Measurements from ENCODE around the gene YIPF3.

DNA sequence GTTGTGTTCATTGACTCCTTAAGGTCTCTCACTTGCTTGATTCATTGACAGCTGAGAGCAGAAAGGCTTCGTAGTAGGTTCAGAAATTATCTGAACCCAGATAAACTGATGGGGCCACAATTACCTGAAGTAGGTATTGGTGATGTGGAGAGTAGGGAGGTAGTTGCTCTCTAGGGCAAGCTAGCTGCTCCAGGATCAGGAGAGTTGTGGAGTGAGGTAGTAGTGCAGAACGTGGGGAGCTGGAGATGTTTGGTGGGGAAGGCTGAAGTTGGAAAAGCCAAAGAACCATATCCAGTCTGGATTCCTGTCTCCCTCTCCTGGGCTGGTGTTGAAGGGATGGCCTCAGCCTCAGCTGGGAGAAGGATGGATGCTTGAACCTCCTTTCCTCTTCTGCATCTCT is 23.5 kb downstream of the YIPF3 start:
- TF ChIP-seq EZH2 (IDR thresholded peaks at IDR 0.05; ENCODE audit: borderline replicate concordance, insufficient read depth, low read depth, low read length, poor library complexity, severe bottlenecking): no peak
- TF ChIP-seq, protein P1, sequence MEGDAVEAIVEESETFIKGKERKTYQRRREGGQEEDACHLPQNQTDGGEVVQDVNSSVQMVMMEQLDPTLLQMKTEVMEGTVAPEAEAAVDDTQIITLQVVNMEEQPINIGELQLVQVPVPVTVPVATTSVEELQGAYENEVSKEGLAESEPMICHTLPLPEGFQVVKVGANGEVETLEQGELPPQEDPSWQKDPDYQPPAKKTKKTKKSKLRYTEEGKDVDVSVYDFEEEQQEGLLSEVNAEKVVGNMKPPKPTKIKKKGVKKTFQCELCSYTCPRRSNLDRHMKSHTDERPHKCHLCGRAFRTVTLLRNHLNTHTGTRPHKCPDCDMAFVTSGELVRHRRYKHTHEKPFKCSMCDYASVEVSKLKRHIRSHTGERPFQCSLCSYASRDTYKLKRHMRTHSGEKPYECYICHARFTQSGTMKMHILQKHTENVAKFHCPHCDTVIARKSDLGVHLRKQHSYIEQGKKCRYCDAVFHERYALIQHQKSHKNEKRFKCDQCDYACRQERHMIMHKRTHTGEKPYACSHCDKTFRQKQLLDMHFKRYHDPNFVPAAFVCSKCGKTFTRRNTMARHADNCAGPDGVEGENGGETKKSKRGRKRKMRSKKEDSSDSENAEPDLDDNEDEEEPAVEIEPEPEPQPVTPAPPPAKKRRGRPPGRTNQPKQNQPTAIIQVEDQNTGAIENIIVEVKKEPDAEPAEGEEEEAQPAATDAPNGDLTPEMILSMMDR (IDR thresholded peaks at IDR 0.05): no peak

Measured in B cell (primary cell).